Measurements from ENCODE around the gene MED26. TPM values are rescaled to one million over a fixed set of nuclear protein-coding genes. Genes with fewer than 3 reads are reported as not detected.

Gene MED26
- total RNA-seq, 1 experiment from 2014 or later, result 9.0 TPM

DNA sequence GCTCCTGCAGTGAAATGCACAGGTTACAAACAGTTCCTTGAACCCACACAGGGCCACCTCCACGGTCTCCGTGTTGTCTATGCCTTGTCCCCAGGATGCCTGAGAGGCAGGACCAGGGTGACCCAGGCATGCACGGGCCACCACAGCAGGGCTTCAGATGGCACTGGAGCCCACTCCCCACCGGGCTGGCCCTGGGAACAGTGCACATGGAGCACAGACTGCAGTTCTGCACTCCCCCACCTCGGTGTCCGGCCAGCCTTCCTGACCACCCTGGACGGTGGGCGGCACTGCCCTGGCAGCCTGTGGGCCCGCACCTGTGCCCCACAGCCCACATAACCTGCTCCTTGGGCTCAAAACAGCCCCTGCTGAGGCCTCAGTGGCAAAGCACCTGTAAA is 41.5 kb downstream of the MED26 start:
- no peaks in the 10 kb centered on the region for H3K36me3 Mint-ChIP-seq (ENCODE audit: insufficient read depth, unreplicated experiment)
- CTCF ChIA-PET, result no interaction called here
- intact Hi-C loops (cut with micrococcal nuclease; ENCODE audit: unreplicated experiment), result no loop called here
- H3K4me1 Mint-ChIP-seq (ENCODE audit: low read depth, unreplicated experiment), result no peaks in the 10 kb centered on the region
- TF ChIP-seq, protein P1, sequence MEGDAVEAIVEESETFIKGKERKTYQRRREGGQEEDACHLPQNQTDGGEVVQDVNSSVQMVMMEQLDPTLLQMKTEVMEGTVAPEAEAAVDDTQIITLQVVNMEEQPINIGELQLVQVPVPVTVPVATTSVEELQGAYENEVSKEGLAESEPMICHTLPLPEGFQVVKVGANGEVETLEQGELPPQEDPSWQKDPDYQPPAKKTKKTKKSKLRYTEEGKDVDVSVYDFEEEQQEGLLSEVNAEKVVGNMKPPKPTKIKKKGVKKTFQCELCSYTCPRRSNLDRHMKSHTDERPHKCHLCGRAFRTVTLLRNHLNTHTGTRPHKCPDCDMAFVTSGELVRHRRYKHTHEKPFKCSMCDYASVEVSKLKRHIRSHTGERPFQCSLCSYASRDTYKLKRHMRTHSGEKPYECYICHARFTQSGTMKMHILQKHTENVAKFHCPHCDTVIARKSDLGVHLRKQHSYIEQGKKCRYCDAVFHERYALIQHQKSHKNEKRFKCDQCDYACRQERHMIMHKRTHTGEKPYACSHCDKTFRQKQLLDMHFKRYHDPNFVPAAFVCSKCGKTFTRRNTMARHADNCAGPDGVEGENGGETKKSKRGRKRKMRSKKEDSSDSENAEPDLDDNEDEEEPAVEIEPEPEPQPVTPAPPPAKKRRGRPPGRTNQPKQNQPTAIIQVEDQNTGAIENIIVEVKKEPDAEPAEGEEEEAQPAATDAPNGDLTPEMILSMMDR (IDR thresholded peaks at IDR 0.05; ENCODE audit: unreplicated experiment), result no peak
- H3K4me3 Mint-ChIP-seq (ENCODE audit: low read depth, unreplicated experiment), result no peak overlapping the region
- no peak for DNase-seq
- no peaks in the 10 kb centered on the region for H3K27me3 Mint-ChIP-seq (ENCODE audit: unreplicated experiment)
- H3K27ac Mint-ChIP-seq (ENCODE audit: unreplicated experiment), result no peak overlapping the region
- H3K9me3 Mint-ChIP-seq (ENCODE audit: low read depth, unreplicated experiment), result no peaks in the 10 kb centered on the region
- BruUV-seq (replicated peaks), result no TSS peak

GRCh38 chr19:16585808-16586476 is 42.1 kb downstream of the MED26 start:
- CTCF ChIA-PET, result no interaction called here
- intact Hi-C loops (cut with micrococcal nuclease; ENCODE audit: unreplicated experiment), result no loop called here
- Mint-ChIP-seq H3K4me3 (ENCODE audit: low read depth, unreplicated experiment) (no peak overlapping the region), H3K27ac (ENCODE audit: unreplicated experiment) (peak overlapping the region; percentile 70), H3K4me1 (ENCODE audit: low read depth, unreplicated experiment) (no peaks in the 10 kb centered on the region), H3K36me3 (ENCODE audit: insufficient read depth, unreplicated experiment) (no peaks in the 10 kb centered on the region), H3K27me3 (ENCODE audit: unreplicated experiment) (no peaks in the 10 kb centered on the region), H3K9me3 (ENCODE audit: low read depth, unreplicated experiment) (no peaks in the 10 kb centered on the region)
- TF ChIP-seq, protein P1 (IDR thresholded peaks at IDR 0.05; ENCODE audit: unreplicated experiment), result no peak
- DNase-seq, result no peak
- BruUV-seq (replicated peaks), result no TSS peak

- Mint-ChIP-seq H3K9me3 (ENCODE audit: low read depth, unreplicated experiment) (no peaks in the 10 kb centered on the region), H3K27me3 (ENCODE audit: unreplicated experiment) (no peaks in the 10 kb centered on the region), H3K27ac (ENCODE audit: unreplicated experiment) (no peak overlapping the region), H3K36me3 (ENCODE audit: insufficient read depth, unreplicated experiment) (no peaks in the 10 kb centered on the region), H3K4me3 (ENCODE audit: low read depth, unreplicated experiment) (no peak overlapping the region), H3K4me1 (ENCODE audit: low read depth, unreplicated experiment) (no peaks in the 10 kb centered on the region)
- BruUV-seq (replicated peaks), result no TSS peak
- no peak for DNase-seq
- TF ChIP-seq, protein P1 (IDR thresholded peaks at IDR 0.05; ENCODE audit: unreplicated experiment), result no peak
- CTCF ChIA-PET, result no interaction called here
- intact Hi-C loops (cut with micrococcal nuclease; ENCODE audit: unreplicated experiment), result no loop called here
Measured at GRCh38 chr19:16585094-16585801, 42.8 kb downstream of the MED26 start.

GRCh38 chr19:16584248-16585093 is 43.5 kb downstream of the MED26 start:
- no peak overlapping the region for H3K4me3 Mint-ChIP-seq (ENCODE audit: low read depth, unreplicated experiment)
- CTCF ChIA-PET, result no interaction called here
- H3K27me3 Mint-ChIP-seq (ENCODE audit: unreplicated experiment), result no peaks in the 10 kb centered on the region
- no peaks in the 10 kb centered on the region for H3K36me3 Mint-ChIP-seq (ENCODE audit: insufficient read depth, unreplicated experiment)
- intact Hi-C loops (cut with micrococcal nuclease; ENCODE audit: unreplicated experiment), result no loop called here
- TF ChIP-seq, protein P1 (IDR thresholded peaks at IDR 0.05; ENCODE audit: unreplicated experiment), result no peak
- DNase-seq, result peak; percentile 29
- H3K27ac Mint-ChIP-seq (ENCODE audit: unreplicated experiment), result no peak overlapping the region
- BruUV-seq (replicated peaks), result no TSS peak
- no peaks in the 10 kb centered on the region for H3K9me3 Mint-ChIP-seq (ENCODE audit: low read depth, unreplicated experiment)
- no peaks in the 10 kb centered on the region for H3K4me1 Mint-ChIP-seq (ENCODE audit: low read depth, unreplicated experiment)
